ENCODE measurements around the gene BMP6. TPM values are rescaled to one million over a fixed set of nuclear protein-coding genes. Genes with fewer than 3 reads are reported as not detected.

Gene BMP6
- total RNA-seq, 1 experiment from 2014 or later, result 1.6 TPM

DNA sequence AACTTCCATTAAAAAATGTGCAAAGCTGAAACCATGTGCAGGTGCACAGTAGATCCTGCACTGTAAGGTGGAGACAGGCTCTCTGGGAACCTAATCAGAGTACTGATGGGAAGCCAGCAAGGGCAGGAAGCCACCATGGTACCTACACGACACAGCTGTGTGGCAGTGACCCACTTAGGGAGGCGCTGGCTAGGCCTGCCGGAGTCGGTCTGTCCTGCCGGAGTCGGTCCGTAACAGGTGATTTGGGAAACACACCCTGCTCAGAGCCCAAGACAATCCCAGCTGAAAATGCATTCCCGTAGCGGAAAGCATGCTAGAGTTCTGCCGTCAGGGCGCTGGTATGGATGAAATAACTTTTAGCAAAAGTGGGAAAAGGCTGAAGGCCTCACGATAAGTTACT lies 167.4 kb downstream of the BMP6 start:
- CTCF ChIA-PET, result no interaction called here
- intact Hi-C loops (cut with micrococcal nuclease), result no loop called here
- H3K4me2 ChIP-seq (ENCODE audit: low read length), result no peak overlapping the region
- ATAC-seq (no peak), DNase-seq (ENCODE audit: low read depth, low spot score) (no peak)
- POLR2A ChIA-PET, result no interaction called here
- no peaks in the 10 kb centered on the region for H3K4me1 ChIP-seq (ENCODE audit: control insufficient read depth in 1 of 2, insufficient read depth in 2 of 2, low read length in 2 of 2)
- no peak overlapping the region for H3K4me3 ChIP-seq (replicated peaks in 1 of 2; ENCODE audit: low read depth in 1 of 2, low read length in 2 of 2)
- no peaks in the 10 kb centered on the region for H4K20me1 ChIP-seq (ENCODE audit: insufficient read depth)
- no peak overlapping the region for H3K9ac ChIP-seq (ENCODE audit: low read length)
- H2AFZ ChIP-seq (ENCODE audit: low read depth, low read length, poor library complexity, severe bottlenecking), result no peak overlapping the region
- peaks cover 54 to 72% of the 10 kb centered on the region in 2 experiments for H3K36me3 ChIP-seq (ENCODE audit: control insufficient read depth in 1 of 2, insufficient read depth in 2 of 2, low read length in 2 of 2)
- TF ChIP-seq SRF (IDR thresholded peaks at IDR 0.05; ENCODE audit: low read depth), result no peak
- RAD21 ChIA-PET (ENCODE audit: low non-redundant PET in 1 of 2, low total read pairs in 2 of 2, uncharacterized antibody in 2 of 2, unreplicated experiment in 2 of 2), result no interaction called here
- no TSS peak for BruUV-seq (replicated peaks)
- H3K9me3 ChIP-seq (ENCODE audit: control insufficient read depth in 1 of 2, insufficient read depth in 1 of 2, low read depth in 1 of 2, low read length in 2 of 2), result no peaks in the 10 kb centered on the region
- no peaks in the 10 kb centered on the region for H3K27me3 ChIP-seq (ENCODE audit: insufficient read depth, low read length)
- H3K9me2 ChIP-seq (ENCODE audit: insufficient read depth), result no peaks in the 10 kb centered on the region
- H3K27ac ChIP-seq (ENCODE audit: low read depth, low read length), result no peak overlapping the region
- peaks cover 37% of the 10 kb centered on the region for H3K79me2 ChIP-seq (ENCODE audit: insufficient read depth, low read length)

DNA sequence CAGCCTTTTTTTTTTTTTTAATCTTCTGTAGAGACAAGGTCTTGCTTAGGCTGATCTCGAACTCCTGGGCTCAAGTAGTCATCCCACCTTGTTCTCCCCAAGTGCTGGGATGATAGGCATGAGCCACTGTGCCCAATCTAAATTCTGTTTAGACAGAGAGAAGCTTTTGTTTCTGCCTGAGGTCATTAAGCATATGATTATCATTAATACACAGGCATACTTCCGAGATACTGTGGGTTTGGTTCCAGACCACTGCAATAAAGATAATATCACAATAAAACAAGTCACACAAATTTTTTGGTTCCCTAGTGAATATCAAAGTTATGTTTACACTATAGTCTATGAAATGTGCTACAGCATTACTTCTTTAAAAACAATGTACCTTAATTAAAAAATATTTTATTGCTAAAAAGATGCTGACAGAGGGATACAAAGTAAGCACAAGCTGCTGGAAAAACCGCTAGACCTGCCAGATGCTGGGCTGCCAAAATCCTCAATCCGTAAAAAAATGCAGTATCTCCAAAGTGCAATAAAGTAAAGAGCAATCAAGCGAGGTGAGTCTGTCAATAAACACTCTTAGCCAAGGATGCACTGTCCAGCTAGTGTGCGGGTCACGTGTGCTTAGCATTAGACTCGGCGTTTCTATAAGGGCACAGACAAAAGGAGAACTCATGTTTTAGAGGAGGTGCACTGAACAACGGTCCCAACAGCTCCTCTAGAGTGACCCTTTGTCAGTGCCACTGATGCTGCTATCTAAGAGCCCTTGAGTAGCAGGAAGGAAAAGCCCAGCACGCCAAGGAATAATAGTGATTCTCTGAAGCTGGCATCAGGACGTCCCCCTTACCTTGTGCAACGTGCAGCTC lies 168.6 kb downstream of the BMP6 start:
- H4K20me1 ChIP-seq (ENCODE audit: insufficient read depth), result no peaks in the 10 kb centered on the region
- no peaks in the 10 kb centered on the region for H3K27me3 ChIP-seq (ENCODE audit: insufficient read depth, low read length)
- ChIA-PET RAD21 (ENCODE audit: low non-redundant PET in 1 of 2, low total read pairs in 2 of 2, uncharacterized antibody in 2 of 2, unreplicated experiment in 2 of 2) (no interaction called here), CTCF (no interaction called here), POLR2A (no interaction called here)
- H3K9me3 ChIP-seq (ENCODE audit: control insufficient read depth in 1 of 2, insufficient read depth in 1 of 2, low read depth in 1 of 2, low read length in 2 of 2), result no peaks in the 10 kb centered on the region
- intact Hi-C loops (cut with micrococcal nuclease), result loop anchor here (5.0 kb wide), 1 partner anchor 98 kb away; no protein-coding TSS in a partner anchor
- no peak overlapping the region for H2AFZ ChIP-seq (ENCODE audit: low read depth, low read length, poor library complexity, severe bottlenecking)
- H3K9ac ChIP-seq (ENCODE audit: low read length), result no peak overlapping the region
- H3K27ac ChIP-seq (ENCODE audit: low read depth, low read length), result no peak overlapping the region
- BruUV-seq (replicated peaks), result no TSS peak
- H3K79me2 ChIP-seq (ENCODE audit: insufficient read depth, low read length), result peaks cover 44% of the 10 kb centered on the region
- H3K4me1 ChIP-seq (ENCODE audit: control insufficient read depth in 1 of 2, insufficient read depth in 2 of 2, low read length in 2 of 2), result no peaks in the 10 kb centered on the region
- ATAC-seq (no peak), DNase-seq (ENCODE audit: low read depth, low spot score) (no peak)
- H3K4me2 ChIP-seq (ENCODE audit: low read length), result no peak overlapping the region
- no peaks in the 10 kb centered on the region for H3K9me2 ChIP-seq (ENCODE audit: insufficient read depth)
- peaks cover 60 to 69% of the 10 kb centered on the region in 2 experiments for H3K36me3 ChIP-seq (ENCODE audit: control insufficient read depth in 1 of 2, insufficient read depth in 2 of 2, low read length in 2 of 2)
- no peak overlapping the region for H3K4me3 ChIP-seq (replicated peaks in 1 of 2; ENCODE audit: low read depth in 1 of 2, low read length in 2 of 2)
- no peak for TF ChIP-seq SP1 (IDR thresholded peaks at IDR 0.05; ENCODE audit: low read depth)
- TF ChIP-seq, protein P1, sequence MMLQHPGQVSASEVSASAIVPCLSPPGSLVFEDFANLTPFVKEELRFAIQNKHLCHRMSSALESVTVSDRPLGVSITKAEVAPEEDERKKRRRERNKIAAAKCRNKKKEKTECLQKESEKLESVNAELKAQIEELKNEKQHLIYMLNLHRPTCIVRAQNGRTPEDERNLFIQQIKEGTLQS (IDR thresholded peaks at IDR 0.05), result no peak
- no peak for TF ChIP-seq ZNF274 (IDR thresholded peaks at IDR 0.05; ENCODE audit: low read depth, low read length)
- no peak for TF ChIP-seq RAD21 (IDR thresholded peaks at IDR 0.05; ENCODE audit: low read depth)
- TF ChIP-seq SRF (IDR thresholded peaks at IDR 0.05; ENCODE audit: low read depth), result no peak
- TF ChIP-seq SIN3A (IDR thresholded peaks at IDR 0.05; ENCODE audit: low read depth), result no peak
- no peak for TF ChIP-seq ELF1 (IDR thresholded peaks at IDR 0.05; ENCODE audit: borderline replicate concordance, low read depth)
- TF ChIP-seq, protein P2, sequence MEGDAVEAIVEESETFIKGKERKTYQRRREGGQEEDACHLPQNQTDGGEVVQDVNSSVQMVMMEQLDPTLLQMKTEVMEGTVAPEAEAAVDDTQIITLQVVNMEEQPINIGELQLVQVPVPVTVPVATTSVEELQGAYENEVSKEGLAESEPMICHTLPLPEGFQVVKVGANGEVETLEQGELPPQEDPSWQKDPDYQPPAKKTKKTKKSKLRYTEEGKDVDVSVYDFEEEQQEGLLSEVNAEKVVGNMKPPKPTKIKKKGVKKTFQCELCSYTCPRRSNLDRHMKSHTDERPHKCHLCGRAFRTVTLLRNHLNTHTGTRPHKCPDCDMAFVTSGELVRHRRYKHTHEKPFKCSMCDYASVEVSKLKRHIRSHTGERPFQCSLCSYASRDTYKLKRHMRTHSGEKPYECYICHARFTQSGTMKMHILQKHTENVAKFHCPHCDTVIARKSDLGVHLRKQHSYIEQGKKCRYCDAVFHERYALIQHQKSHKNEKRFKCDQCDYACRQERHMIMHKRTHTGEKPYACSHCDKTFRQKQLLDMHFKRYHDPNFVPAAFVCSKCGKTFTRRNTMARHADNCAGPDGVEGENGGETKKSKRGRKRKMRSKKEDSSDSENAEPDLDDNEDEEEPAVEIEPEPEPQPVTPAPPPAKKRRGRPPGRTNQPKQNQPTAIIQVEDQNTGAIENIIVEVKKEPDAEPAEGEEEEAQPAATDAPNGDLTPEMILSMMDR (IDR thresholded peaks at IDR 0.05 in 2 of 3, conservative IDR thresholded peaks at IDR 0.05 in 1 of 3; ENCODE audit: borderline replicate concordance in 1 of 3, insufficient read depth in 1 of 3, low read depth in 2 of 3, low read length in 2 of 3), result no peak
- no peak for TF ChIP-seq YY1 (IDR thresholded peaks at IDR 0.05; ENCODE audit: extremely low read depth, insufficient replicate concordance, low read depth, low read length)
- no peak for TF ChIP-seq JUND (IDR thresholded peaks at IDR 0.05)
- no peak for TF ChIP-seq POLR2AphosphoS5 (IDR thresholded peaks at IDR 0.05; ENCODE audit: low read depth, low read length)
- TF ChIP-seq, protein P3, sequence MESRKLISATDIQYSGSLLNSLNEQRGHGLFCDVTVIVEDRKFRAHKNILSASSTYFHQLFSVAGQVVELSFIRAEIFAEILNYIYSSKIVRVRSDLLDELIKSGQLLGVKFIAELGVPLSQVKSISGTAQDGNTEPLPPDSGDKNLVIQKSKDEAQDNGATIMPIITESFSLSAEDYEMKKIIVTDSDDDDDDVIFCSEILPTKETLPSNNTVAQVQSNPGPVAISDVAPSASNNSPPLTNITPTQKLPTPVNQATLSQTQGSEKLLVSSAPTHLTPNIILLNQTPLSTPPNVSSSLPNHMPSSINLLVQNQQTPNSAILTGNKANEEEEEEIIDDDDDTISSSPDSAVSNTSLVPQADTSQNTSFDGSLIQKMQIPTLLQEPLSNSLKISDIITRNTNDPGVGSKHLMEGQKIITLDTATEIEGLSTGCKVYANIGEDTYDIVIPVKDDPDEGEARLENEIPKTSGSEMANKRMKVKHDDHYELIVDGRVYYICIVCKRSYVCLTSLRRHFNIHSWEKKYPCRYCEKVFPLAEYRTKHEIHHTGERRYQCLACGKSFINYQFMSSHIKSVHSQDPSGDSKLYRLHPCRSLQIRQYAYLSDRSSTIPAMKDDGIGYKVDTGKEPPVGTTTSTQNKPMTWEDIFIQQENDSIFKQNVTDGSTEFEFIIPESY (IDR thresholded peaks at IDR 0.05; ENCODE audit: extremely low read depth, insufficient replicate concordance, low read length), result no peak
- no peak for TF ChIP-seq FOSL1 (IDR thresholded peaks at IDR 0.05; ENCODE audit: low read depth)

Data from HCT116 (cell line).